ENCODE data around the gene ECEL1. TPM values are rescaled to one million over a fixed set of nuclear protein-coding genes. Genes with fewer than 3 reads are reported as not detected.

The ECEL1 gene
- total RNA-seq, 1 experiment from 2014 or later = not detected

GRCh38 chr2:232478571-232479340 lies 8.9 kb downstream of the ECEL1 start:
- H3K4me3 ChIP-seq = no peak overlapping the region
- POLR2A ChIA-PET (ENCODE audit: unreplicated experiment) = no interaction called here
- H4K20me1 ChIP-seq (ENCODE audit: insufficient read depth) = 0 out of 2 replicates have a peak, but pooled peaks cover 4% of the 10 kb centered on the region
- H3K36me3 ChIP-seq (ENCODE audit: low read depth) = no peaks in the 10 kb centered on the region
- H3K9me2 ChIP-seq (ENCODE audit: insufficient read depth) = no peaks in the 10 kb centered on the region
- H3F3A ChIP-seq (ENCODE audit: insufficient read depth, low read depth) = no peaks in the 10 kb centered on the region
- no peaks in the 10 kb centered on the region for H3K4me1 ChIP-seq (replicated peaks; ENCODE audit: insufficient read depth)
- H2AFZ ChIP-seq = no peak overlapping the region
- H3K9me3 ChIP-seq (ENCODE audit: insufficient read depth, low read depth) = no peaks in the 10 kb centered on the region
- intact Hi-C loops (cut with micrococcal nuclease; ENCODE audit: unreplicated experiment) = no loop called here
- CTCF ChIA-PET = no interaction called here
- no peaks in the 10 kb centered on the region for H3K79me2 ChIP-seq (ENCODE audit: low read depth)
- peaks cover 72% of the 10 kb centered on the region for H3K27me3 ChIP-seq (ENCODE audit: insufficient read depth, low read depth)
- BruUV-seq (replicated peaks) = no TSS peak
- H3K4me2 ChIP-seq = no peak overlapping the region
- H3K27ac ChIP-seq = no peak overlapping the region
- no peak for DNase-seq
- TF ChIP-seq, protein P1, sequence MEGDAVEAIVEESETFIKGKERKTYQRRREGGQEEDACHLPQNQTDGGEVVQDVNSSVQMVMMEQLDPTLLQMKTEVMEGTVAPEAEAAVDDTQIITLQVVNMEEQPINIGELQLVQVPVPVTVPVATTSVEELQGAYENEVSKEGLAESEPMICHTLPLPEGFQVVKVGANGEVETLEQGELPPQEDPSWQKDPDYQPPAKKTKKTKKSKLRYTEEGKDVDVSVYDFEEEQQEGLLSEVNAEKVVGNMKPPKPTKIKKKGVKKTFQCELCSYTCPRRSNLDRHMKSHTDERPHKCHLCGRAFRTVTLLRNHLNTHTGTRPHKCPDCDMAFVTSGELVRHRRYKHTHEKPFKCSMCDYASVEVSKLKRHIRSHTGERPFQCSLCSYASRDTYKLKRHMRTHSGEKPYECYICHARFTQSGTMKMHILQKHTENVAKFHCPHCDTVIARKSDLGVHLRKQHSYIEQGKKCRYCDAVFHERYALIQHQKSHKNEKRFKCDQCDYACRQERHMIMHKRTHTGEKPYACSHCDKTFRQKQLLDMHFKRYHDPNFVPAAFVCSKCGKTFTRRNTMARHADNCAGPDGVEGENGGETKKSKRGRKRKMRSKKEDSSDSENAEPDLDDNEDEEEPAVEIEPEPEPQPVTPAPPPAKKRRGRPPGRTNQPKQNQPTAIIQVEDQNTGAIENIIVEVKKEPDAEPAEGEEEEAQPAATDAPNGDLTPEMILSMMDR (conservative IDR thresholded peaks at IDR 0.05) = no peak
- TF ChIP-seq EZH2 (IDR thresholded peaks at IDR 0.05; ENCODE audit: low read depth) = no peak

DNA sequence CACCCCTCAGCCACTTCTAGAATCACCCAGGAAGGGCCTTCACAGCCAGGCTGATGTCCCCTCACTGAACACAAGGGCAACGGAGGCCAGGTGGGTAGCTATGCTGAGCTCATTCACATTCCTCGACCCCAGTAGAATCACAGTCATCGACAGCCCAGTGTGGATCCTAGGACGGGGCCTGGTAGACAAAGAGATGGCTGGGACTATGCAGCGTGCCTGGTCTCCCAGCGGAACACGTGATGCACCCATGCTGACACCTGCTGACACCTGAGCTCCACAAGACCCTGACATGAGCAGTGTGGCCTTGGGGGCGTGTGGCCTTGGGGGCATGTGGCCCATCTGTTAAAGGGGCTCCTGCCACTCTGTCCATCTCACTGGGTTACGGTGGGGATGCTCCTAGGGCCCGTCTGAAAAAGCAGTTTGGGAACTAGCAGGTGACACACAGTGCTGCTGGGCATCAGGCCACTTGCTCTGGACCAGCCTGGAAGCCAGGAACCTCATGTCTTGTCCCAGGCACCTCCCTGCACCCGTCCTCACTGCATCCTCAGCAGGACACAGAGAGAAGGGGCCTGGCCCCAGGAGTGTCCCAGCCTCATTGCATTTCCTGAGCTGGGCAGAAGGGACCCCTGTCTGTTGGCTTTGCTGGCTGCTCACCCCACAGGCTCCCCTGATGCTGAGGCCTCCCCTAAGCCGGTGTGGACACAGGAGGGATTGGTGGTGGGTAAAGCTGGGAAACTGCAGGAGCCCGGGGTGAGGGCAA lies 9.7 kb downstream of the ECEL1 start:
- Histone ChIP-seq H3K9me2 (ENCODE audit: insufficient read depth) (no peaks in the 10 kb centered on the region), H3K4me1 (replicated peaks; ENCODE audit: insufficient read depth) (no peaks in the 10 kb centered on the region), H2AFZ (no peak overlapping the region), H3K27me3 (ENCODE audit: insufficient read depth, low read depth) (peaks cover 80% of the 10 kb centered on the region), H3F3A (ENCODE audit: insufficient read depth, low read depth) (no peaks in the 10 kb centered on the region), H3K27ac (no peak overlapping the region), H3K4me2 (no peak overlapping the region), H3K36me3 (ENCODE audit: low read depth) (no peaks in the 10 kb centered on the region), H3K79me2 (ENCODE audit: low read depth) (no peaks in the 10 kb centered on the region), H3K9me3 (ENCODE audit: insufficient read depth, low read depth) (no peaks in the 10 kb centered on the region), H3K4me3 (no peak overlapping the region), H4K20me1 (ENCODE audit: insufficient read depth) (0 out of 2 replicates have a peak, but pooled peaks cover 4% of the 10 kb centered on the region)
- TF ChIP-seq, protein P1 (conservative IDR thresholded peaks at IDR 0.05) = no peak
- TF ChIP-seq EZH2 (IDR thresholded peaks at IDR 0.05; ENCODE audit: low read depth) = no peak
- POLR2A ChIA-PET (ENCODE audit: unreplicated experiment) = no interaction called here
- BruUV-seq (replicated peaks) = no TSS peak
- CTCF ChIA-PET = no interaction called here
- intact Hi-C loops (cut with micrococcal nuclease; ENCODE audit: unreplicated experiment) = no loop called here
- no peak for DNase-seq

DNA sequence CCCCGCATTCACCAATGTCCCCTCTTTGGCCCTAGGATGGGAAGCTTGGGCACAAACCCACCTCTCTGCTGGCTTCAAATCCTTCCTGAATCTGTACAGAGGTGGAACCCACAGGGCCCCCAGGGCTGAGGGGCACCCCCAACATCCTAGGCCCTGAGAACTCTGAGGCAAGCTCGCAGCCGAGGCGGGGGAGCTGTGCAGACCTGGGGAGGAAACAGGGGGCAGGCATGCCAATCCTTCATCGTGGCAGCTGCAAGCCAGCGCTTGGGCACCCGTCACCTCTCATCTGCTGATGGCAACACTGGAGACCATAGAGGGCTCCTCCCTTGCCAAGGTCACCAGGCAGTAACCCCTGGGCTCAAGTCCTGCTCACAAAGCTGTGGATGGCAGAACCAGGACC lies 10.8 kb downstream of the ECEL1 start:
- Histone ChIP-seq H3K27ac (no peak overlapping the region), H4K20me1 (ENCODE audit: insufficient read depth) (0 out of 2 replicates have a peak, but pooled peaks cover 4% of the 10 kb centered on the region), H3K27me3 (ENCODE audit: insufficient read depth, low read depth) (peaks cover 85% of the 10 kb centered on the region), H3K9me3 (ENCODE audit: insufficient read depth, low read depth) (no peaks in the 10 kb centered on the region), H3K9me2 (ENCODE audit: insufficient read depth) (no peaks in the 10 kb centered on the region), H3K4me3 (no peak overlapping the region), H2AFZ (no peak overlapping the region), H3F3A (ENCODE audit: insufficient read depth, low read depth) (no peaks in the 10 kb centered on the region), H3K36me3 (ENCODE audit: low read depth) (no peaks in the 10 kb centered on the region), H3K79me2 (ENCODE audit: low read depth) (no peaks in the 10 kb centered on the region), H3K4me1 (replicated peaks; ENCODE audit: insufficient read depth) (no peaks in the 10 kb centered on the region), H3K4me2 (no peak overlapping the region)
- DNase-seq = no peak
- intact Hi-C loops (cut with micrococcal nuclease; ENCODE audit: unreplicated experiment) = no loop called here
- ChIA-PET CTCF (no interaction called here), POLR2A (ENCODE audit: unreplicated experiment) (no interaction called here)
- BruUV-seq (replicated peaks) = no TSS peak
- TF ChIP-seq EZH2 (IDR thresholded peaks at IDR 0.05; ENCODE audit: low read depth) = no peak
- TF ChIP-seq, protein P1 (conservative IDR thresholded peaks at IDR 0.05) = no peak

Measured in PC-9 (cell line).